ENCODE results near the gene CD320. TPM values are rescaled to one million over a fixed set of nuclear protein-coding genes. Genes with fewer than 3 reads are reported as not detected.
"Not testable (repeated sequence)": the region's sequence is repeated elsewhere in the genome, so short reads cannot be mapped to it uniquely, and the experiment has no call there.

The CD320 gene
- 31.8 TPM for total RNA-seq
- long read RNA-seq, transcript CD320-201 (5 exons, 1,250 nt) = major isoform, 84 of 94 reads
- long read RNA-seq, partial matches to known transcripts = 3 of 94 reads
- long read RNA-seq, other reads (novel, unspliced or antisense) = 5 of 94 reads

DNA sequence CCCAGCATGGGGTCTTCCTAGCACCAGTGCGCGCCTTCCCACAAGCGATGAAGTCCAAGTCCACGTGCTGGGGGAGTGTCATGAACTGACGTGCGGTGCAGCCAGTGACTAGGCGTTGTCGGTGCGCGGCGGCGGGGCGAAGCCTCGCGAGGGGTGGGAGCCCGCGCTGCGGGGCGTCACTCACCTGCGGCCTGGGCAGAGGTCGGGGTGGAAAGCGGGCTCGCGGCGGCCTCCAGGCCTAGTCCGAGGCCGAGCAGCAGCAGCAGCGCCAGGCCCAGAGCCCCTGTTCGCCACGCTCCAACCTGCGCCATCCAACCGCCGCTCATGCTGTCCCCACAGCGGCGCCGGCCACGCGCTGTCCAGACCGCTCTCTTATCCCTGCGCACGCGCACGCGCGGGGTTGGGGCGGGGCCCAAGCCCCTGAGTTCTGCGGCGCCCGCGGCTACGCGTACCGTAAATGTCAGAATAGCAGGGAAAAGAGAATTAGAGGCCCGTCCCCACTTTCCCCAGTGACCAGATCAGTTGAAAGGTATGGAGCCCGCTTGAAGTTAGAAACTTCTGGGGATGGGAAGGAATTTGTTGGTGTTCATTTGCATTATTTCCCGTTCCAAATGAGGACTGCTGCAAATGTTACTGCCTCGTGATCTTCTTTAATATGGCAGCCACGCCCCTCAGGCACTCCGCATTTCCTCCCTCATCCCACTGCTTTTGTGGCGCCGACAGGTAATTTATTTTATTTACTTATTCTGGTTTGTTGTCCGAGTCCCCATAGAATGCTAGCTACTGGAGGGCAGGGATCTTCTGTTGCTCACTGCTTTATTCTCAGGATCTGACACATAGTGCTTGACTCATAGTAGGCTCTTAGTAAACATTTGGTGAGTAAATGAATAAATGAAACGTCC is at the start of gene CD320:
TSS of gene CD320 (minus strand) at position 394 of the 902 bp plus-strand sequence. CDS start at position 326, 68 bp downstream.
- peaks cover 68% of the 10 kb centered on the region for H3K4me1 ChIP-seq
- intact Hi-C loops (cut with micrococcal nuclease) = no loop called here
- H3K27ac ChIP-seq (replicated peaks) = peak within 1 kb of the TSS; percentile 85
- peak within 1 kb of the TSS; percentile 77 for H3K4me3 ChIP-seq
- TF ChIP-seq, protein P1, sequence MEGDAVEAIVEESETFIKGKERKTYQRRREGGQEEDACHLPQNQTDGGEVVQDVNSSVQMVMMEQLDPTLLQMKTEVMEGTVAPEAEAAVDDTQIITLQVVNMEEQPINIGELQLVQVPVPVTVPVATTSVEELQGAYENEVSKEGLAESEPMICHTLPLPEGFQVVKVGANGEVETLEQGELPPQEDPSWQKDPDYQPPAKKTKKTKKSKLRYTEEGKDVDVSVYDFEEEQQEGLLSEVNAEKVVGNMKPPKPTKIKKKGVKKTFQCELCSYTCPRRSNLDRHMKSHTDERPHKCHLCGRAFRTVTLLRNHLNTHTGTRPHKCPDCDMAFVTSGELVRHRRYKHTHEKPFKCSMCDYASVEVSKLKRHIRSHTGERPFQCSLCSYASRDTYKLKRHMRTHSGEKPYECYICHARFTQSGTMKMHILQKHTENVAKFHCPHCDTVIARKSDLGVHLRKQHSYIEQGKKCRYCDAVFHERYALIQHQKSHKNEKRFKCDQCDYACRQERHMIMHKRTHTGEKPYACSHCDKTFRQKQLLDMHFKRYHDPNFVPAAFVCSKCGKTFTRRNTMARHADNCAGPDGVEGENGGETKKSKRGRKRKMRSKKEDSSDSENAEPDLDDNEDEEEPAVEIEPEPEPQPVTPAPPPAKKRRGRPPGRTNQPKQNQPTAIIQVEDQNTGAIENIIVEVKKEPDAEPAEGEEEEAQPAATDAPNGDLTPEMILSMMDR (IDR thresholded peaks at IDR 0.05; ENCODE audit: borderline replicate concordance) = no peak
- H3K9me3 ChIP-seq (replicated peaks) = no peaks in the 10 kb centered on the region
- H3K27me3 ChIP-seq (ENCODE audit: low read depth) = no peaks in the 10 kb centered on the region
- H3K36me3 ChIP-seq = peaks cover 30% of the 10 kb centered on the region
- peak; percentile 92 for DNase-seq

DNA sequence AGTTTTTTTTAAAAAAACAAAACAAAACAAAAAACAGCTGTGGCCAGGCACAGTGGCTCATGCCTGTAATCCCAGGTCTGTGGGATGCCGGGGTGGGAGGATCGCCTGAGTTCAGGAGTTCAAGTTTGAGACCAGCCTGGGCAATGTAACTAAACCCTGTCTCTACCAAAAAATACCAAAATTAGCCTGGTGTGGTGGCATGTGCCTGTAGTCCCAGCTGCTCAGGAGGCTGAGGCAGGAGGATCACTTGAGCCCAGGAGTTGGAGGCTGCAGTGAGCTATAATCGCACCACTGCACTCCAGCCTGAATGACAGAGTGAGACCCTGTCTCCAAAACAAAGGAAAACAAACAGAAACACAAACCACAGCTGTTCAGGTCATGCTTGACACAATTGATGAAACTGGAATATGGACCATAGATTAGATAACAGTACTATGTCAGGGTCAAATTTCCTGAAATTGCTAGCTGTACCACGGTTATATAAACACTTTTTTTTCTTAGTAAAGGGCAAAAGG is 48.9 kb upstream of the CD320 start:
- Histone ChIP-seq H3K9me3 (replicated peaks) (peaks cover 8% of the 10 kb centered on the region), H3K4me3 (no peak overlapping the region), H3K36me3 (no peaks in the 10 kb centered on the region), H3K27me3 (ENCODE audit: low read depth) (no peaks in the 10 kb centered on the region), H3K27ac (replicated peaks) (no peak overlapping the region), H3K4me1 (peaks cover 42% of the 10 kb centered on the region)
- intact Hi-C loops (cut with micrococcal nuclease) = loop anchor here (5.0 kb wide), 1 partner anchor 40 kb away; no protein-coding TSS in a partner anchor
- TF ChIP-seq, protein P1 (IDR thresholded peaks at IDR 0.05; ENCODE audit: borderline replicate concordance) = no peak
- DNase-seq = no peak

DNA sequence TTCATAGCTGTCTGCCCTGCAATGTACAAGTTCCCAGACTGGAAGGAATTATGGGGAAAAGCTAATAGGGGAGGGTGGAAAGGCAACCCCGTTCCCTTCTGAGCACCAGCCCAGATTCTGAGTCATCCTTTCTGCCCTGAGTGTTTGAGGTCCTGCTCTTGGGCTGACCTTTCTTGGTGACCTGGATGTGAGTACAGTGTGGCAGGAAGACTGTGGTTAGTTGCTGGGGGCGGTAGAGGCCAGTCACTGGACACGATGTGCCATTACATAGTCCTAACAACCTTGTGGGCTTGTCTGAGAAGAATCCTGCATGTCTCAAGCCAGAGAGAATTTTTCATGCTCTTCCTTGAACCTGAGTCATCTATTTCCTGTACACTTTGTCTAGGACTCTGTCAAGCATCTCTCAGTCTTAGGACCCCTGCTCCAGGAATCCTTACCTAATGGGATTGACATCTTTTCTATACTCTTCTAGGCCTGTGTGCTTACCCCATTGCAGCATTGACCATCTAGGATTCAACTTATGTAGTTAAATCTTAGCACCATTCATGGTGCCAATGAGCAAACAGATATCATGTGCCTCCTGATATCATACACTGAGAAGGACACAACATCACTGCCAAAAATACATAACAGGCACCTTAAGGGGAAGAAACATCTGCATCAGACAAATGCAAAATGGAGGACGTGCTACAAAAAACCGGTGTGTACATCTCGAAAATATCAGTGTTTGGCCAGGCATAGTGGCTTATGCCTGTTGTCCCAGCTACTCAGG is 47.7 kb upstream of the CD320 start:
- H3K36me3 ChIP-seq = no peaks in the 10 kb centered on the region
- no peaks in the 10 kb centered on the region for H3K27me3 ChIP-seq (ENCODE audit: low read depth)
- TF ChIP-seq, protein P1 (IDR thresholded peaks at IDR 0.05; ENCODE audit: borderline replicate concordance) = no peak
- peaks cover 8% of the 10 kb centered on the region for H3K9me3 ChIP-seq (replicated peaks)
- no peak overlapping the region for H3K27ac ChIP-seq (replicated peaks)
- no peak for DNase-seq
- H3K4me3 ChIP-seq = no peak overlapping the region
- peaks cover 32% of the 10 kb centered on the region for H3K4me1 ChIP-seq
- intact Hi-C loops (cut with micrococcal nuclease) = loop anchor here (5.0 kb wide), 1 partner anchor 41 kb away; no protein-coding TSS in a partner anchor

DNA sequence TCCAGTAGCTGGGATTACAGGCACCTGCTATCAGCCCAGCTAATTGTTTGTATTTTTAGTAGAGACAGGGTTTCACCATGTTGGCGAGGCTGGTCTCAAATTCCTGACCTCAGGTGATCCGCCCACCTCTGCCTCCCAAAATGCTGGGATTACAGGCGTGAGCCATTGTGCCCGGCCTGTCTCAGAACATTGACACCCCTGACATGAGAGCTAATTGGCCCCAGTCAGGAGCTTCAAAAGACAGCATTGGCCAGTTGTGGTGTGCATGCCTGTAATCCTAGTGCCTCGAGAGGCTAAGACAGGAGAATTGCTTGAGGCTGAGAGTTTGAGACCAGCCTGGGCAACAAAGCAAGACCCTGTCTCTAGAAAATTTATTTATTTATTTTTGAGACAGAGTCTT is 44.7 kb upstream of the CD320 start:
- DNase-seq; intact Hi-C loops (cut with micrococcal nuclease); H3K36me3 ChIP-seq; H3K9me3 ChIP-seq (replicated peaks); H3K27ac ChIP-seq (replicated peaks); H3K27me3 ChIP-seq (ENCODE audit: low read depth): not testable (repeated sequence)
- Histone ChIP-seq H3K4me3 (peak overlapping the region; percentile 36), H3K4me1 (peaks cover 46% of the 10 kb centered on the region)

DNA sequence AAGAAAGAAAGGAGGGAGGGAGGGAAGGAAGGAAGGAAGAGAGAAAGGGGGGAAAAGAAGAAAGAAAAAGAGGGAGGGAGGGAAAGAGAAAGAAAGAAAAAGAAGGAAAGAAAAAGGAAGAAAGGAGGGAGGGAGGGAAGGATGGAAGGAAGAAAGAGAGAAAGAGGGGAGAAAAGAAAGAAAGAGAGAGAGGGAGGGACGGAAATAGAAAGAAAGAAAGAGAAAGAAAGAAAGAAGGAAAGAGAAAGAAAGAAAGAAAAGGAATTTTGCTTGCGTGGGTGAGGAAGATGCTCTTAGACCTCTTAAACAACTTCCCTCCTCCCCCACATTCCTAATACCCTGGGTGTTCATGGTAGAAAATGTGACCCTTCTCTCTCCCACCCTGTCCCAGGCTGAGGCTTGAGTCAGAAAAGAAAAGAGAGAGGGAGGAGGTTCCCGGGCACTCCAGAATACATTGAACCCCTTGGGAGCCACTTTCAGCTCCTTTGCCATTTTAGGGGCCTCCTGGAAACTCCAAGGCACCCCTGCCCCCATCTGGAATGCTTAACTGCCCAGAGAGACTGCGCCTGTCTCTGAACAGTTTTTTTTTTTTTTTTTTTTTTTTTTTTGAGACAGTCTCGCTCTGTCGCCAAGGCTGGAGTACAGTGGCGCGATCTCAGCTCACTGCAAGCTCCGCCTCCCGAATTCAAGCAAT is 44.1 kb upstream of the CD320 start:
- no peaks in the 10 kb centered on the region for H3K27me3 ChIP-seq (ENCODE audit: low read depth)
- intact Hi-C loops (cut with micrococcal nuclease) = no loop called here
- H3K9me3 ChIP-seq (replicated peaks) = peaks cover 8% of the 10 kb centered on the region
- DNase-seq = no peak
- peaks cover 48% of the 10 kb centered on the region for H3K4me1 ChIP-seq
- TF ChIP-seq, protein P1 (IDR thresholded peaks at IDR 0.05; ENCODE audit: borderline replicate concordance) = no peak
- no peaks in the 10 kb centered on the region for H3K36me3 ChIP-seq
- peak overlapping the region; percentile 36 for H3K27ac ChIP-seq (replicated peaks)
- peak overlapping the region; percentile 36 for H3K4me3 ChIP-seq

DNA sequence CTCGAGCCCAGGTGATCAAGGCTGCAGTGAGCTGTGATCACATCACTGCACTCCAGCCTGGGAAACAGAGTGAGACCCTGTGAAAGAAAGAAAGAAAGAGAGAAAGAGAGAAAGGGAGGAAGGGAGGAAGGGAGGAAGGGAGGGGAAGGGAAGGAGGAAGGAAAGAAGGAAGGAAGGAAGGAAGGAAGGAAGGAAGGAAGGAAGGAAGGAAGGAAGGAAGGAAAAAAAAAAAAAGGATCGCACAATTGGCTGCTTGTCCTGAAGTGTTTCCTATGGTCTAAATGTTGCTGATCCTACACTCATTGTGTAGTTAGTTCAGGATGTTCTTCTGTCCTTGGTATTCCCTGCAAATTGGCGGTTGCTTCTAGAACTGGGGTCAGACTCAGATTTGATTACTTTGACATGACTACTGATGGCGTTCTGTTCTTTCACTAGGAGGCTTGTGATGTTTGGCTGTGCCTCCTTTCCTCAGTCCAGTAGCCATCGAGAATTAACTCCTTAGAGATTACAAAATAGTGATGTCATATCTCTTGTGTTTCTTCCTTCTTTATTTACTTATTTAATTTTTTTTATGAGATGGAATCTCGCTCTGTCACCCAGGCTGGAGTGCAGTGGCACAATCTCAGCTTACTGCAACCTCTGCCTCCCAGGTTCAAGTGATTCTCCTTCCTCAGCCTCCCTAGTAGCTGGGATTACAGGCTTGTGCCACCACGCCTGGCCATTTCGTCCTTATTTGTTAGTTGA is 41.6 kb upstream of the CD320 start:
- Histone ChIP-seq H3K4me1 (peaks cover 42% of the 10 kb centered on the region), H3K27ac (replicated peaks) (peak overlapping the region; percentile 55)
- H3K36me3 ChIP-seq; H3K9me3 ChIP-seq (replicated peaks); H3K4me3 ChIP-seq; DNase-seq; H3K27me3 ChIP-seq (ENCODE audit: low read depth); intact Hi-C loops (cut with micrococcal nuclease): not testable (repeated sequence)

All from left ventricle myocardium inferior (tissue), 1 donor.